ENCODE results near the gene CYP1B1. TPM values are rescaled to one million over a fixed set of nuclear protein-coding genes. Genes with fewer than 3 reads are reported as not detected.

CYP1B1 gene
- total RNA-seq, 1 donor from 2014 or later, result 1.2 TPM

- CTCF ChIA-PET, result no interaction called here
- Mint-ChIP-seq H3K4me3 (no peak overlapping the region), H3K27me3 (peaks cover 5% of the 10 kb centered on the region), H3K9me3 (no peaks in the 10 kb centered on the region), H3K4me1 (no peaks in the 10 kb centered on the region), H3K27ac (no peak overlapping the region), H3K36me3 (ENCODE audit: low read depth) (no peaks in the 10 kb centered on the region)
- POLR2A ChIA-PET, result no interaction called here
- DNase-seq (no peak), ATAC-seq (ENCODE audit: low read depth) (no peak)
- no peak for TF ChIP-seq CTCF (IDR thresholded peaks at IDR 0.05)
- intact Hi-C loops (cut with micrococcal nuclease), result no loop called here
These were observed 18.1 kb downstream of the CYP1B1 start for GRCh38 chr2:38057651-38058410.

- no peaks in the 10 kb centered on the region for H3K36me3 Mint-ChIP-seq (ENCODE audit: low read depth)
- CTCF ChIA-PET, result no interaction called here
- intact Hi-C loops (cut with micrococcal nuclease), result no loop called here
- no peaks in the 10 kb centered on the region for H3K4me1 Mint-ChIP-seq
- POLR2A ChIA-PET, result no interaction called here
- no peaks in the 10 kb centered on the region for H3K9me3 Mint-ChIP-seq
- no peak overlapping the region for H3K4me3 Mint-ChIP-seq
- no peak for ATAC-seq (ENCODE audit: low read depth)
- DNase-seq, result no peak
- H3K27ac Mint-ChIP-seq, result no peak overlapping the region
- peaks cover 5% of the 10 kb centered on the region for H3K27me3 Mint-ChIP-seq
- no peak for TF ChIP-seq CTCF (IDR thresholded peaks at IDR 0.05)
These were observed 19.7 kb downstream of the CYP1B1 start for GRCh38 chr2:38056216-38056615.

- Mint-ChIP-seq H3K4me3 (no peak overlapping the region), H3K27ac (no peak overlapping the region), H3K27me3 (peaks cover 16% of the 10 kb centered on the region), H3K36me3 (ENCODE audit: low read depth) (no peaks in the 10 kb centered on the region), H3K9me3 (no peaks in the 10 kb centered on the region), H3K4me1 (no peaks in the 10 kb centered on the region)
- POLR2A ChIA-PET, result no interaction called here
- no peak for ATAC-seq (ENCODE audit: low read depth)
- intact Hi-C loops (cut with micrococcal nuclease), result no loop called here
- DNase-seq, result no peak
- CTCF ChIA-PET, result interaction anchor here (1.0 kb wide), 1 partner anchor 33 kb away, joined by 3 read pairs; no protein-coding TSS in a partner anchor
- TF ChIP-seq CTCF (IDR thresholded peaks at IDR 0.05), result no peak
These were observed 30.1 kb downstream of the CYP1B1 start for GRCh38 chr2:38045811-38046210.

- Mint-ChIP-seq H3K36me3 (ENCODE audit: low read depth) (no peaks in the 10 kb centered on the region), H3K27ac (no peak overlapping the region), H3K9me3 (no peaks in the 10 kb centered on the region), H3K27me3 (peaks cover 32% of the 10 kb centered on the region), H3K4me1 (peaks cover 15% of the 10 kb centered on the region), H3K4me3 (no peak overlapping the region)
- TF ChIP-seq CTCF (IDR thresholded peaks at IDR 0.05), result no peak
- intact Hi-C loops (cut with micrococcal nuclease), result loop anchor here (2.0 to 5.0 kb wide), 3 partner anchors 38 to 147 kb away; partner anchors contain the start of gene CYP1B1
- POLR2A ChIA-PET, result no interaction called here
- ATAC-seq (ENCODE audit: low read depth) (no peak), DNase-seq (no peak)
- CTCF ChIA-PET, result no interaction called here
These were observed 36.6 kb downstream of the CYP1B1 start for GRCh38 chr2:38039121-38039910.

- H3K27me3 Mint-ChIP-seq, result peaks cover 30% of the 10 kb centered on the region
- ATAC-seq (ENCODE audit: low read depth) (no peak), DNase-seq (no peak)
- no peaks in the 10 kb centered on the region for H3K36me3 Mint-ChIP-seq (ENCODE audit: low read depth)
- H3K9me3 Mint-ChIP-seq, result no peaks in the 10 kb centered on the region
- H3K4me3 Mint-ChIP-seq, result peak overlapping the region; percentile 78
- no peak overlapping the region for H3K27ac Mint-ChIP-seq
- TF ChIP-seq CTCF (IDR thresholded peaks at IDR 0.05), result no peak
- CTCF ChIA-PET, result interaction anchor here (1.3 kb wide), 1 partner anchor 38 kb away, joined by 5 read pairs; the partner anchor contains the start of gene CYP1B1
- intact Hi-C loops (cut with micrococcal nuclease), result loop anchor here (1.0 to 5.0 kb wide), 4 partner anchors 39 to 642 kb away; partner anchors contain the start of gene CYP1B1
- POLR2A ChIA-PET, result interaction anchor here (1.2 to 1.5 kb wide), 2 partner anchors 38 to 337 kb away, joined by 3 to 5 read pairs; partner anchors contain the start of gene CYP1B1
- peaks cover 15% of the 10 kb centered on the region for H3K4me1 Mint-ChIP-seq
These were observed 37.3 kb downstream of the CYP1B1 start for GRCh38 chr2:38038682-38039081.
